HCT116 (cell line): Measurements from ENCODE around the gene SSRP1.

ENCODE experiments used
- CEBPB ChIP-seq: IDR thresholded peaks from 2 replicates; pipeline ENCODE4 v1.6.1; 2012; ENCODE audit warnings: low read depth
- EZH2 ChIP-seq: fragments of 200-600 bp; sonication (generic); IDR thresholded peaks from 2 replicates; pipeline ENCODE4 v1.6.1; 2017; ENCODE audit warnings: antibody characterized with exemption, mixed run types
- EZH2phosphoT487 ChIP-seq: fragments of 200-600 bp; IDR thresholded peaks from 2 replicates; pipeline ENCODE4 v1.6.1; 2018; ENCODE audit warnings: antibody characterized with exemption, borderline replicate concordance
- FOSL1 ChIP-seq: IDR thresholded peaks from 2 replicates; pipeline ENCODE4 v1.6.1; 2012; ENCODE audit warnings: low read depth
- POLR2A ChIP-seq: IDR thresholded peaks from 2 replicates; pipeline ENCODE4 v1.7.0; 2011; ENCODE audit warnings: borderline replicate concordance; ENCODE audit not compliant: insufficient read depth, insufficient read length; ENCODE audit errors: extremely low read depth
- POLR2AphosphoS5 ChIP-seq: IDR thresholded peaks from 2 replicates; pipeline ENCODE4 v1.6.1; 2011; ENCODE audit warnings: mild to moderate bottlenecking, low read depth, low read length, moderate library complexity
- RAD21 ChIP-seq: IDR thresholded peaks from 2 replicates; pipeline ENCODE4 v1.6.1; 2012; ENCODE audit warnings: low read depth, mild to moderate bottlenecking
- ZFX ChIP-seq: fragments of 450-650 bp; IDR thresholded peaks from 2 replicates; pipeline ENCODE4 v1.6.1; 2017
- TF ChIP-seq, protein P1 (sequence below), 3 experiments: fragments of 200-600 bp in 1 of 3; sonication (generic) in 1 of 3; IDR thresholded peaks in 2 of 3; conservative IDR thresholded peaks in 1 of 3; 2 replicates each; pipeline ENCODE4 v1.5.1; 2012 to 2017; ENCODE audit warnings: low read depth in 2 of 3, low read length in 2 of 3, antibody characterized with exemption in 1 of 3, borderline replicate concordance in 1 of 3, control low read depth in 1 of 3, mild to moderate bottlenecking in 1 of 3, mixed read lengths in 1 of 3, mixed run types in 1 of 3, moderate library complexity in 1 of 3; ENCODE audit not compliant: insufficient read depth in 1 of 3
- TF ChIP-seq, protein P2 (sequence below): IDR thresholded peaks from 2 replicates; pipeline ENCODE4 v1.6.1; 2012
- TF ChIP-seq, protein P3 (sequence below): IDR thresholded peaks from 2 replicates; pipeline ENCODE4 v1.6.1; 2011; ENCODE audit warnings: mild to moderate bottlenecking, low read length, moderate library complexity; ENCODE audit not compliant: insufficient replicate concordance; ENCODE audit errors: extremely low read depth

DNA sequence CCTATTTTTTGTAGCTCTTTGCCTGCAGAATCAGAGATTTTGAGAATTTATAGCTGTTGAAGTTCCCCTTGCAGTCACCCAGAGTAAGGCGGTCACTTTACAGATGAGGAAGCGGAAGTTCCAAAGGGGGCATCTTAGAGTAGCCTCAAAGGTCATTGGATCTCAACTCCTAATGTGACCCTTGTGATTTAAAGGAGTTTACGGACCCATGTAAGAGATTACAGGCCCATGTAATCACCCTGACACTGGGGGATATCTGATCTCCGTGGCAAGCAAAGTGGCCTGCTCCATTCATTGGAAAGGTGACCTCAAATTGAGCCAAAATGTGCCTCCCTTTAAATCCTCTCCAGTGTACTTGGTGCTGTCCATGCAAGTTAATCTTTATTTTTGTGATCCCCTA is 18.2 kb upstream of the SSRP1 start:
- TF ChIP-seq, protein P1, sequence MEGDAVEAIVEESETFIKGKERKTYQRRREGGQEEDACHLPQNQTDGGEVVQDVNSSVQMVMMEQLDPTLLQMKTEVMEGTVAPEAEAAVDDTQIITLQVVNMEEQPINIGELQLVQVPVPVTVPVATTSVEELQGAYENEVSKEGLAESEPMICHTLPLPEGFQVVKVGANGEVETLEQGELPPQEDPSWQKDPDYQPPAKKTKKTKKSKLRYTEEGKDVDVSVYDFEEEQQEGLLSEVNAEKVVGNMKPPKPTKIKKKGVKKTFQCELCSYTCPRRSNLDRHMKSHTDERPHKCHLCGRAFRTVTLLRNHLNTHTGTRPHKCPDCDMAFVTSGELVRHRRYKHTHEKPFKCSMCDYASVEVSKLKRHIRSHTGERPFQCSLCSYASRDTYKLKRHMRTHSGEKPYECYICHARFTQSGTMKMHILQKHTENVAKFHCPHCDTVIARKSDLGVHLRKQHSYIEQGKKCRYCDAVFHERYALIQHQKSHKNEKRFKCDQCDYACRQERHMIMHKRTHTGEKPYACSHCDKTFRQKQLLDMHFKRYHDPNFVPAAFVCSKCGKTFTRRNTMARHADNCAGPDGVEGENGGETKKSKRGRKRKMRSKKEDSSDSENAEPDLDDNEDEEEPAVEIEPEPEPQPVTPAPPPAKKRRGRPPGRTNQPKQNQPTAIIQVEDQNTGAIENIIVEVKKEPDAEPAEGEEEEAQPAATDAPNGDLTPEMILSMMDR (IDR thresholded peaks at IDR 0.05 in 2 of 3, conservative IDR thresholded peaks at IDR 0.05 in 1 of 3; ENCODE audit: borderline replicate concordance in 1 of 3, insufficient read depth in 1 of 3, low read depth in 2 of 3, low read length in 2 of 3): no peak
- TF ChIP-seq, protein P2, sequence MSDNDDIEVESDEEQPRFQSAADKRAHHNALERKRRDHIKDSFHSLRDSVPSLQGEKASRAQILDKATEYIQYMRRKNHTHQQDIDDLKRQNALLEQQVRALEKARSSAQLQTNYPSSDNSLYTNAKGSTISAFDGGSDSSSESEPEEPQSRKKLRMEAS: no peak
- TF ChIP-seq CEBPB: no peak
- no peak for TF ChIP-seq POLR2AphosphoS5
- no peak for TF ChIP-seq ZFX
- no peak for TF ChIP-seq EZH2
- no peak for TF ChIP-seq POLR2A
- TF ChIP-seq FOSL1: no peak
- no peak for TF ChIP-seq RAD21
- TF ChIP-seq, protein P3, sequence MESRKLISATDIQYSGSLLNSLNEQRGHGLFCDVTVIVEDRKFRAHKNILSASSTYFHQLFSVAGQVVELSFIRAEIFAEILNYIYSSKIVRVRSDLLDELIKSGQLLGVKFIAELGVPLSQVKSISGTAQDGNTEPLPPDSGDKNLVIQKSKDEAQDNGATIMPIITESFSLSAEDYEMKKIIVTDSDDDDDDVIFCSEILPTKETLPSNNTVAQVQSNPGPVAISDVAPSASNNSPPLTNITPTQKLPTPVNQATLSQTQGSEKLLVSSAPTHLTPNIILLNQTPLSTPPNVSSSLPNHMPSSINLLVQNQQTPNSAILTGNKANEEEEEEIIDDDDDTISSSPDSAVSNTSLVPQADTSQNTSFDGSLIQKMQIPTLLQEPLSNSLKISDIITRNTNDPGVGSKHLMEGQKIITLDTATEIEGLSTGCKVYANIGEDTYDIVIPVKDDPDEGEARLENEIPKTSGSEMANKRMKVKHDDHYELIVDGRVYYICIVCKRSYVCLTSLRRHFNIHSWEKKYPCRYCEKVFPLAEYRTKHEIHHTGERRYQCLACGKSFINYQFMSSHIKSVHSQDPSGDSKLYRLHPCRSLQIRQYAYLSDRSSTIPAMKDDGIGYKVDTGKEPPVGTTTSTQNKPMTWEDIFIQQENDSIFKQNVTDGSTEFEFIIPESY: no peak
- TF ChIP-seq EZH2phosphoT487: no peak
